GM18498 (cell line): Measurements from ENCODE around the gene MAP4K3.

Source experiments
- ATAC-seq: cut with Tn5 transposase; IDR thresholded peaks from one replicate; pipeline ENCODE4 v1.9.1; 2021; ENCODE audit warnings: mild to moderate bottlenecking, moderate library complexity; ENCODE audit not compliant: unreplicated experiment

MAP4K3 gene

DNA sequence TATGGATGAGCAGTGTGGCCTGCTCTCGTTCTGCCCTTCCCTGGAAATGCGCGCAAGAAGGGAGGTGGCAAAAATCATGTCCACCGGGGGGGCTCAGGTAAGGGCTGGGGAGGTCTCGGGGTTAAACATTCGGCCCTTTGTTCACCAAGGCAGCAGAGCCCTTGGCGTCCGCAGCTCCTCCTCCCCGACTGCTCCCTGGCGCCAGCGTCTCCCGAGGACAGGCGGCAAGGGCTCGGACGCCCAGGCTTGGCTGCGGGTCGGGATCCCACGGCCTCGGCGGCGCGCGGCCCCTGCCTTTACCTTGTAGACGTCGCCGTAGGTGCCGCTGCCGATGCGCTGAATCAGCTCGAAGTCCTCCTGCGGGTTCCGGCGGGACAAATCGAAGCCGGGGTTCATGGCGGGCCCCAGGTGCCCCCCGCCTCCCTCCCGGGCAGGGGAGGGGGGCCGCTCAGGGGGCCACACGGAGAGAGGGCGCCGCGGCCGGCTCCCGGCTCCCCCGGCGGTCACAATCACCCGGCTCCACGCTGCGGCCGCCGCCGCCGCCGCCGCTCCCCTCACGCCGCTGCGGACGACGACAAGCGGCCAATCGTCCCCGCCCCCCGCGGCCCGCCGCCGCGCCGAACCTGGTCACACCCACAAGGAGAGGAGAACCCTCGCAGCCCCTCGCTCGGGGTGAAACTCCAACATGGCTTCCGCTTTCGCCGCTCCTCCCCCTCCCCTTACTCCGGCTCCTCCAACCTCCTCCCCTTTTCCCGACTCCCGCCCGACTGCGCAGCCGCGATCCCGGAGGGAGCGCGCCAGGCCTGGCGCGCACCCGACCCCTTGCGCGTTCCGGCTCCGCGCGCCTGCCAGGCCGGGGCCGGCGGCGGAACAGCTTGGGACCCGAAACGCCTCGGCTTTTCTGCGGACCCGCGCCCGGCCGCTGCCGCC lies at the start of gene MAP4K3:
MAP4K3 (minus strand) TSS at position 694 of the 930 bp plus-strand sequence; CDS start at position 396, 298 bp downstream.
- peak; percentile 80 for ATAC-seq

DNA sequence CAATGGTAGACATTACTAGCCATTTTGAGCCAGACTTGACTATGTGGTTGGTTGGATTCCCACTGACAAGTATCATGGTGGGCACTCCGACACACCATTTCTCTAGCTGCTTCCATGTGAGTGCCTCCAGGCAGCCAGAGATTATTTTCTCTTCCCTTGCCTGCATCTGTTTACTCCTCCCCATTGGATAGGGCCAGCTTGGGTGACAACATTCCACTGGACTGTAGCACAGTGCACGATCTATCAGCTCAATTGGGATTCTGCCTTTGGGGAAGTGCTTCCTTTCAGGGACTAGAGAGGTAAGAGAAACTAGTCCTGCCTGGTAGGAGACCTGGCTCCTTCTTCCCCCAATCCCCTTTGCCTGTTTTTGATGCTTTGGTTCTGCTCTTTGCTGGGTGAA lies 49.0 kb upstream of the MAP4K3 start:
- no peak for ATAC-seq

DNA sequence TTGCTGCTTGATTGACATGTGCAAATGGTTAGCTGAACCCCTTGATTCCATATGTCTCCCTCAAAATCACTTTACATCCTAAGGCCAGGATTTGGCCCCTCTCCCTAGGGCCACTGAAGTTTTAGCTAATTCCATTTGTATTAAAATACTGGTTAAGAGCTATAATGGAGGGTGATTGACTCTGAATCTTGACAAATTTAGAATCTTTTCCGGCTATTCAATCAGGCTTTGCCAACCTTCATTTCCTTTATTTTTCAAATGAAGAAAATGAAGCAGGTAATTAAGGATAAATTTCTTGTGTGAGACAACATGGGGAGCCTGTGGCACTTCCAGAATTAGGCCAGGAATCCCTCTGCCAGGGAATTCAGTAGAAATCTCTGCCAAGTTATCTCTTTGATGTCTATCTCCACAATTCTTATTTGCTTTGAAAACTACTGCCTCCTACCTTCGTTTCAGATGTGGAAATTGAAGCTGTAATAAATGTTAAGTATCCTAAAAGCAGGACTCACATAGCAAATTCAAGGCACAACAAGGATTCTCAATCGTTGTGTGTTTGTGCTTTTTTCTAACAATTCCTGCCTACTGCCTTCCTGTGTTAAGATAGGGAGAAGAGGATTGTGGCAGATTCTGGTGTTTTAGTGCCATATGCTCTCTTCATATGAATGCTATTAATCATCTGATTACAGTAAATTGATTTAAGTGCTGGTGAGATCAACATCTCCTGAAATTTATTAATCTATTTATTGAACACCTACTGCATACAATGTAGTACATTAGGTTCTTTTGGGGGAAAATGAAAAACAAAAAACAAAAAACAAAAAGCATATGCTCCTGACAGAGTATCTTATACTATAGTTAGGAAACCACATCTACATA lies 47.8 kb upstream of the MAP4K3 start:
- no peak for ATAC-seq

DNA sequence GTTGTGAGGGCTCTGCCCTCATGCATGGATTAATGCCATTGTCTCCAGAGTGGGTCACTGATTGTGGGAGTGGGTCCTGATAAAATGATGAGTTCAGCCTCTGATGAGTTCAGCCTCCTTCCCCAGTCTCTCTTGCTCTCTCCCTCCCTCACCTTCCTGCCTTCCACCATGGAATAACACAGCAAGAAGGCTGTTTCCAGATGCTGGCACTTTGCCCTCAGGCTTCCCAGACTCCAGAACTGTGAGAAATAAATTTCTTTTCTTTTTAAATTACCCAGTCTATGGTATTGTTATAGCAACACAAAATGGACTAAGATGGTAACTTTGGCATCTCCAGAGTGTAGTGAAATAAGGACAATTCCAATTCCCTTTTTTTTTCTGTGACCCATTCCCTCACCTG lies 47.1 kb upstream of the MAP4K3 start:
- ATAC-seq: no peak

DNA sequence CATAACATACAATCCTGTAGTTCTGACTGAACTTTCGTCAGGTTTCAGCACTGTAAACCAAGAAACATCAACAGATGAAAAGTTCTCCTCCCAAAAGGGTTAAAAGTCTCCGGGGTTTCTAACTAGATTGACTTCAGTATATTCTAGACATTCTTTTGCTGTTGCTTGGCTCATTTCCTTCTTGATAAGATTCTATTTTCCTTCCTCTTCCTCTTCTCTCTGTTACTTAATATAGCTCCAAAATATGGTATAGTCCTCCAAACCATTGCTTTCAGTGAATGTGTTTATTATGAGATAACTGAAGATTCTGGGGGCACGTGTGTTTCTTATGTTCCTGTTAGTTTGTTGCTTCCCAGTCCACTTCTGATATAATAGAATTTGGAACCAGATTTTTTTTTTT lies 46.4 kb upstream of the MAP4K3 start:
- ATAC-seq: no peak

DNA sequence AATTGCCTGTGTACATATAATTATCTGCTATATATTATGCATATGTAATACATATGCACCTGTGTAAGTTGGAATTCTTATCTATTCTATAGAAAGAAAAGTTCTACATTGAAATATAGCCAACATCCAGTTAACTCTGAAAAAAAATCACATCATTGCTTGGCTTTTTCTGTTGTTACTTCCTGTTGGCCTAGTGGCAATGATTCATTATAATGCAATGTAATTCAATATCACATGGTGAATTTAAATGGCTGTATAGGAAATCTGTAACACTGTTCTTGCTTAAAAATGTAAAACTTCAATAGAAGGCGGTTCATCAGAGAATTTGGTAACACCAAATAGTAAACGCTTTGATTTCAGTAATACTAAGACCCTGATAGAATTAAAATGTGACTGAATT lies 44.5 kb upstream of the MAP4K3 start:
- ATAC-seq: no peak

DNA sequence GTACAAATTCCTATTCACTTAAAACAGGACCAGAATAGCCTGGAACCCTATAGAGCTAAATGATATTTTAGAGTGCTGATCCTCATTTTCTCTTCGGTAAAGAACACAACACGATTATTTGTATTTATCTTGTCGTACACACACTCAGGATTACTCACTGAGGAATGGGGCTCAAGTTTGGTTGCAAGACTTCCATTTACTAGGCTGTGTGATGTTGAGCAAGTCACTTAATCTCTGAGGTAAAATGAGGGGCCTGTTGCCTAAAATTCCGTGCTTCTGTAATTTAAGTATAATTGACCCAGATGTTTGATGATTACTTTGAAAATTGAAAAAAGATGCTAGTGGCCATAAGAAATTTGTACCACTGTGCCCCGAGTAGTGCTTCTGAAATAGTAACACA lies 42.6 kb upstream of the MAP4K3 start:
- ATAC-seq: no peak

DNA sequence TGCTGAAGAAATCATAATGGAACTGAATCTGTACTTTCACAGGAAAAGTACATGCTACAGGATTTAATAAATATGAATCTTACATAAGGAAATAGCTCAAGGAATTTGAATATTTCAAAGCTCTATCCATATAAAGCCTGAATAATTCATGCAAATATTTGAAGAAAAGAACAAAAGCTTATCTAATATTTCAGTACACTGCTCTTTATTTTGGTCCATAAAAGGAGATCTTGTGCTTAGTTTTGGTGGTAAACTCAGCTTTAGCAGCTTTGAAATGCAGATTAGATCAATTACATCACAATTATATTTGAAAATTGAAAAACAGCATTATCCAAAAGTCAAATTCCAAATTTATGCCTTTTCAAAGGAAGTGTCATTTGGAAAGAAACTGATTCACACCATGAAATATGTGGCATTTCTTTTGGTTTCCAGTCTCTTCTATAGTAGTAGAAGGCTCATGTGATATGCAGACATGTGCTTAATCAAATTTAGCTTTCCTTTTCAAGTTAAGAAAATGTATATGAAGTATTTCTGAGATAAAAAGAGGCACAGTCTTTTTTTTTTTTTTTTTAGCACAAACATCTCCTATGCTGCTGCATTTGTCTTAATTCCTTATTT lies 42.1 kb upstream of the MAP4K3 start:
- ATAC-seq: no peak

DNA sequence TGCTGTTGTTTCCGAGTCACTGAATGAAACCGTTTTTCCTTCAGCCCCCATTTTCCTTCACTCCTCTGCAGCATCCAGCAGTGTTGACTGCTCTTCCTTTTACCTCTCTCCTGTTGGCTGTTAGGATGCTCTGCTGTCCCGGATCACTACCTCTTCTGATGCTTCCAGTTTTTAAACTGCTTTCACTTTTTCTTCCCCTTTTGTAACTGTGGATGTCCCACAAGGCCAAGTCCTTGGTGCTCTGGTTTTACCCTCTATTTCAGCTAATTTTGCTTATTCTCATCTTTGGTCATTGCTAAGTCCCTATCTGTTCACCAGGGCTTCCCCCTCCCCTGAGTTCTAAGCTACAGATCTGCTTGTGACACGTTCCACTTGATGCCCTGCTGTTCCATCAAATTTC lies 39.4 kb upstream of the MAP4K3 start:
- peak; percentile 86 for ATAC-seq

DNA sequence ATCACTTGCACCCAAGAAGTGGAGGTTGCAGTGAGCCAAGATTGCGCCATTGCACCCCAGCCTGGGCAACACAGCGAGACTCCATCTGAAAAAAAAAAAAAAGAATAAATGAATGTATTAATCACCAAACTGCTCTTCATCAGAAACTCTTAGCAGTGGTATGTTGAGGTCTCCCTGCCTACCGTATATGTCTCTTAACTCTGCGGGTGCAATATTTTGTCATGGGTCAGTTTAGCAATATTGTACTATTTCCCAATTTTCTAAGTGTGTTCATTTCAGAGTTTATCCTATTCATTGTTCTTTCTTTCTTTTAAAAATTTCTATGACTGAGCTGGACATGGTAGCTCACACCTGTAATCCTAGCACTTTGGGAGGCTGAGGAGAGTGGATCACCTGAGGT lies 37.9 kb upstream of the MAP4K3 start:
- ATAC-seq: no peak

DNA sequence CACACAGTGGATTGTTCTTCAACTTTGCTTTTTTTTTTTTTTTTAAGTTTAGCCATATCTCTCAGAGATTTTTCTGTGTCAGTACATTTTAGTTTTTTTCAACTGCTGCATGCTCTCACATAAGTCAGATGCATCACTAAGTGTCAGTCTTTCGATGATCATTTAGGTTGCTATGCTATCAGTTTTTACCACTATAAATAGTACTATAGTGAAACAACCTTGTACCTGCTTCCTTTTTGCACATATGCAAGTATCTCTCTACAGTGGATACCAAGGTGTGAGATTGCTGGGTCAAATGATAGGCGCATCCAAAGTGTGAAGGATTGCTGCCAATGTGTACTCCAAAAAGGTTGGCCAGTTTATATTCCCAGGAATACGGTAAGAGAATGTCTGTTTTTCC lies 33.5 kb upstream of the MAP4K3 start:
- ATAC-seq: peak; percentile 70

DNA sequence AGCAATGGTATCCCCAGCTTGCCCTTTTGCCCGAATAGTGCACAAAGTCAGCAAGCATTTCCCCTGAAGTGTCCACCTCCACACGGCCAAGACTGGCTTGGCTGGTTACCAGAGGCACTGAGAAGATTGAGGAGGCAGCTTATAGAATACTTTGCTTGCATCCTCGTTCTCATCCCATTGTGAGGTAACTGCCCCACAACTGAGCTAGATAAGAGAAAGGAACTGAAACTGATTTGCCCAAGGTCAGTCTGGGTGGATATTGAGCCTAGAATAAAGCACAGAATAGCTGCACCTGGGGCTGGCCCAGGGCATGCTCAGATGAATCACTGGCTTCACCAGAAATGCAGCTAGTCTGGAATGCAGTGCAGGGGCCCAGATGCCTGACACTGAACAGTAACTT lies 32.7 kb upstream of the MAP4K3 start:
- peak; percentile 82 for ATAC-seq

DNA sequence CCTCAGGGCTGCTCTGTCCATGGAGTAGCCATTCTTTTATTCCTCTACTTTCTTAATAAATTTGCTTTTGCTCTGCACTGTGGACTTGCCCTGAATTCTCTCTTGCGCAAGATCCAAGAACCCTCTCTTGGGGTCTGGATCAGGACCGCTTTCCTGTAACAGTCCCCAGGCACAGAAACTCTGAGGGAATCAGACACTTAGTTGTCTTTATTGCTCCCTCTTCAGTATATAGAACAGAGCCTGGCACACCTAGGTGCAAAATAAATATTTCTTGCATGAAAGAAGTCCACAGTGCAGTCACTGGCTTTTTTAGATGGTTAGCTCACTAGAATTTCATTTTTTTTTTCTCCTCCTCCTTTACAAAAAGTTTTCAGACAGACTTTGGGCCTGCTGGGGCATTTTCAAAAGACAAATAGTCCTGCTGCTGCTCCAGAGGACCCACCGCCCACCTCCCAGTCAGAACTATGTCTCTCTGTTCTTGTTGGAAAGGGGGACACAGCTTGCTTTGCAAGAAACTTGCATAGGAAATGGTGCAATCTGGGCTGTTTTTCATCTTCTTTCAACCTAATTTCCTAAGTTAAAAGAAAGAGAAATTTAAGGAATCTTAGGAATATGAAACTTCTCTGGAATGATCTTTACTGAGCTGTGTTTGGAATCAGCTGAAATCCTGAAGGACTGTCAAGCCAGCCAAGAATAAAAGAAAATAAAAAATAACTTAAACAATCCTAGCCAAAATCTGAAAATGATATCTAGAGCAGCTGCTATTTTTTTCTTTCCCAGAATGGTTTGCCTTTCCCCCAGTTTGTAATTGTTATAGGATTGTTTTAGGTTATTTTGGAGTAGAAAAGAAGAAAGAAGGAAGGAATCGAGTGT lies 31.7 kb upstream of the MAP4K3 start:
- ATAC-seq: no peak

DNA sequence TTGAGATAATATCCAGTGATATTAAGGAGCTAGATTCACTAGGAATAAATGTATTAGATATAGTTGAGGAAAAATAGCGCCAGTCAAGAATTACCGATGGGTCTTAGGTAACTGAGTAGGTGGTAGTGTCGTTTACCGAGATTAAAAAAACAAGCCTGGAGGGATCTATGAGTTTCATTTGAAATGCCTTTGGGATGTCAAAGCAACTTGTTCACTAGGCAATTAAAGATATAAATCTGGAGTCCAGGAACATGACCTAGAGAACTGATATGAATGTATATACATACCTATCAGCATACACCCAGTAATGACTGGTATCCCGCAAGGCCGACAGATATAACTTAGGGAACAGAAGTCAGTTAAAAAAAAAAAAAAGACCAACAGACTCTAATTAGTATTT lies 29.2 kb upstream of the MAP4K3 start:
- ATAC-seq: no peak

DNA sequence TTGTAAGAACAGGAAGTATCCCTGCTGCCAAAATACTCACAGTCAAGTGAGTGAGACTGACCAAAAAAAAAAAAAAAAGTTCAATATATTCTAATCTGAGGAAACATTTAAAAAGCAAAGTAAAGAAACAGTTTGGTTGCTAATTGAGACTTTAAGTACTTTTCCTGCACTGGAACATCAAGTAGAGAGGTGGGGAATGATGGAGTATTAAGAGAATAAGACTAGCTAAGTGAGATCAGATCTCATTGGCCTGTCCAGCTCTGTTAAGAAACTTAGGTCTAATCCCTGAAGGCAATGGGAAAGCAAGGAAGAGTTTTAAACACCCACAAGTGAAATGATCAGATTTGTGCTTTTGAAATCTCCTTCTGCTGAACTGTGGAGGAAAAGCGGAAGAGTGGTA lies 27.8 kb upstream of the MAP4K3 start:
- ATAC-seq: no peak

DNA sequence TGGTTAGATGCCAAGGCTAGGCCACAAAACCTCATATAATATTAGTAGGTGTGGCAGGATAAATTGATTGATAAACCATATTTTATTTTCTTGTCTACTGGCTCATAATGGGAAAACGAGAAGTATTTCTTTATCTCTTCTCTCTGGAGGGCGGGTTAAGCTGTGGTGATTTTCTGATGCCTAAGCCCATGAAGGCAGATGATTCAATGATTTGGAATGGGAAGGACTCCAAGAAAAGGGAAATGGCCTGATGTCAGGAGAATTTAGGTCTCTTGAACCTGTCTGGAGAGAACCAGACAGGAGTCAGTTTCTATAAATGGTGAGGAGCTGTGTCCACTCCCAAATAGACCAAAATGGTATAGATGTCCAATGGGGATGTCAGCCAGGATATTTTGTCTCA lies 18.7 kb upstream of the MAP4K3 start:
- no peak for ATAC-seq

DNA sequence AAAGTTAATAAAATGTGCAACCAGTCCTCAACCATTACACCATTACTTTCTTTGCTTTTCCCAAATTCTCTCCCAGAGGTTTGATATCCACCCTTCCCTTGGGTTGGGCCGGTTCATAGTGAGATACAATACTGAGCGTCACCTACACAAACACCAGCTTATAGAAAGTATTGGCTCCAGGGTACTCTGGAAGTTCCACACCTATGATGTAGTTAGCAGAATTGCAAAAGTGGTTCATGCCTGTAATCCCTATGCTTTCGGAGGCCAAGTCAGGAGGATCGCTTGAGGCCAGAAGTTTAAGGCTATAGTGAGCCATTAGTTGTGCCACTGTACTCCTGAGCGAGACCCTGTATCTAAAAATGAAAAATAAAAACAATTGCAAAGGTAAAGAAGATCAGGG lies 15.3 kb upstream of the MAP4K3 start:
- no peak for ATAC-seq

DNA sequence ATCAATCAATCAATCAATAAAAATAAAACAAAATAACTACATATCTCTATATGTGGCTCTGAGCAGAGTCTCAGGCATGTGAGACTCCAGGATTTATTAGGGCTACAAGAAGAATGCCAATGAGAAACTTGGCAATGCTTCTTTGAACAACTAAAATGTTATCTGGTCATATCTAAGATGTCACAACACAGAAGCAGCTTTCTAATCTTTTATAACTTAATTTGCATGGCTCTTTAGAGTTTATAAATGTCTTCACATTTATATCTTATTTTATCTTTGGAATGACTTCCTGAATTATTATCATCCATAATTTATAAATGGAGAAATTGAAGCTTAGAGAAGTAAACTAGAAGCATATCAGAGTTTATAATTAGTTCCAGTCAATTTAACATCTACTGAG lies 14.9 kb upstream of the MAP4K3 start:
- no peak for ATAC-seq

DNA sequence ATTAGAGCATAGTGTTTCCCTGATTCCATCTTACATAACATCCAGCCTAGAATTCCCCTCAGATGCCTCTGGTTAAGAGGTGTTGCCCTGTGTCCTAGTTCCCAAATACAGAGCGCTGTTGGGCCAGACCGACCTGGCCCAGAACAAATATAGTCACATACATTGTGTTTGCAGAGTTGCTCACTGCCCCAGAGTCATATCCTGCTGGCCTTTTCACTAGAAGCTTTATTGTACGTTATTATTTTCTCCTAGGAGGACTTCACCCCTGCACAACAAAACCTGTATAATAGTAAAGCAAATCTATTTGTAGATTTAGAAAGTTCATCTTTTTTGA lies 11.1 kb upstream of the MAP4K3 start:
- ATAC-seq: no peak

DNA sequence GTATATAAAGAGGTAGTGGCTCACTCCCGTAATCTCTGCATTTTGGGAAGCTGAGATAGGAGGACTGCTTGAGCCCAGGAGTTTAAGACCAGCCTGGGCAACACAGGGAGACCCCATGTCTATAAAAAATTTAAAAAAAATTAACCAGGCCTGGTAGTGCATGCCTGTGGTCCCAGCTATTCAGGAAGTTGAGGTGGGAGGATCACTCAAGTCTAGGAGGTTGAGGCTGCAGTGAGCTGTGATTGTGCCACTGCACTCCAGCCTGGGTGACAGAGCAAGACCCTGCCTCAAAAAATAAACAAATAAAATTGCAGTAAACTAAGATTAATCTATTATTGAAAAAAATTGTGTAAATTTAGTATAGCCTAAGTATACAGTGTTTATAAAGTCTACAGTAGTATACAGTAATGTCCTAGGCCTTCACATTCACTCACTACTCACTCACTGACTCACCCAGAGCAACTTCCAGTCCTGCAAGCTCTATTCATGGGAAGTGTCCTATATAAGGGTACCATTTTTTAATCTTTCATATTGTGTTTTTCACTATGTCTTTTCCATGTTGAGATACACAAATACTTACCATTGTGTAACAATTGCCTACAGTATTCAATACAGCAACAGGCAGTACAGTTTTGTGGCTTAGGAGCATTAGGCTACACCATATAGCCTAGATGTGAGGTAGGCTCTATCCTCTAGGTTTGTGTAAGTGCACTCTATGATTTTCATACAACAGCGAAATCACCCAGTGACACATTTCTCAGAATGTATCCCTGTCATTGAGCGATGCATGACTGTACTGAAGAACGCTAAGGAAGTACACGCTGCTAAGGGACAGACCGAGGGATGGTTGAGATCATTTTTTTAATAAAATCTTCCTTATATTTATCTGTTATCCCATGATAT lies 10.4 kb upstream of the MAP4K3 start:
- ATAC-seq: no peak
